IgD-negative memory B cell (primary cell): ENCODE results near the gene SLC6A18. TPM values are rescaled to one million over a fixed set of nuclear protein-coding genes. Genes with fewer than 3 reads are reported as not detected.
"Not testable (repeated sequence)": the region's sequence is repeated elsewhere in the genome, so short reads cannot be mapped to it uniquely, and the experiment has no call there.

ENCODE experiments used
- H3K27ac Mint-ChIP-seq, 3 donors: one replicate each; pipeline ENCODE4 v1.8.0; 2020 to 2022; ENCODE audit warnings: mild to moderate bottlenecking in 3 of 3, mixed read lengths in 3 of 3, moderate library complexity in 1 of 3
- H3K27me3 Mint-ChIP-seq: one replicate; pipeline ENCODE4 v1.8.0; 2021; ENCODE audit warnings: mixed read lengths
- H3K36me3 Mint-ChIP-seq: one replicate; pipeline ENCODE4 v1.8.0; 2020; ENCODE audit warnings: mild to moderate bottlenecking, mixed read lengths
- H3K4me1 Mint-ChIP-seq, 3 donors: one replicate each; pipeline ENCODE4 v1.8.0; 2020 to 2022; ENCODE audit warnings: mixed read lengths in 3 of 3, mild to moderate bottlenecking in 1 of 3
- H3K4me3 Mint-ChIP-seq, 4 donors: one replicate each; pipeline ENCODE4 v1.8.0; 2020 to 2022; ENCODE audit warnings: mild to moderate bottlenecking in 4 of 4, mixed read lengths in 4 of 4, moderate library complexity in 3 of 4
- H3K9me3 Mint-ChIP-seq, 3 donors: one replicate each; pipeline ENCODE4 v1.8.0; 2020 to 2021; ENCODE audit warnings: mixed read lengths in 3 of 3, mild to moderate bottlenecking in 1 of 3
- polyA plus RNA-seq: library from polyadenylated mRNA; unstranded; fragments of 300-500 nt; fragmentation: Illumina TruSeq; gene quantifications from one replicate; pipeline ENCODE4 v1.2.3, GENCODE V29; 2021

The SLC6A18 gene
- polyA plus RNA-seq, 1 donor from 2014 or later, result not detected

DNA sequence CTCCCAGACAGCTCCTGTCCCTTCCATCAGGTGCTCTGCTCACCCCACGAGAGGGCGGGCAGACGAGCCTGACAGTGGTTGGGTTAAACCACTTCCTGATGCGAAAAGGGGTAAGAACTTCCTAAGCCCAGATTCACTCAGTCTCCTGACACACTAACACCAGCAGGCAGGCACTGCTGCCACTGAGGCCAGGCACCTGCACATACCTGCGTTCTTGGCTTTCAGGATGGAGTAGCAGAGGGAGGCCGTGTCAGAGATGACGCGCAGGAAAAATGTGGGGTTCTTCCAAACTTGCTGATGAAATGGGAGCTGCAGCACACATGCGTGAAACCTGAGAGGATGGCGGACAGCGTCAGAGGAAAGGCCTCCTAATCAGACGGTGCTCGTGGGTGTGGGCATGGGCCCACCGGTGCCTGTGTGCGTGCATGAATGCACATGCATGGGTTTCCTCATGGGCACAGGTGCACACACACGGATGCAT, 29.9 kb downstream of the SLC6A18 start:
- no peaks in the 10 kb centered on the region for H3K9me3 Mint-ChIP-seq
- H3K4me1 Mint-ChIP-seq, result peaks cover 0 to 10% (median 3%) of the 10 kb centered on the region in 3 donors
- peaks cover 2% of the 10 kb centered on the region for H3K27me3 Mint-ChIP-seq
- H3K4me3 Mint-ChIP-seq, result no peak overlapping the region
- H3K27ac Mint-ChIP-seq, result no peak overlapping the region
- no peaks in the 10 kb centered on the region for H3K36me3 Mint-ChIP-seq

DNA sequence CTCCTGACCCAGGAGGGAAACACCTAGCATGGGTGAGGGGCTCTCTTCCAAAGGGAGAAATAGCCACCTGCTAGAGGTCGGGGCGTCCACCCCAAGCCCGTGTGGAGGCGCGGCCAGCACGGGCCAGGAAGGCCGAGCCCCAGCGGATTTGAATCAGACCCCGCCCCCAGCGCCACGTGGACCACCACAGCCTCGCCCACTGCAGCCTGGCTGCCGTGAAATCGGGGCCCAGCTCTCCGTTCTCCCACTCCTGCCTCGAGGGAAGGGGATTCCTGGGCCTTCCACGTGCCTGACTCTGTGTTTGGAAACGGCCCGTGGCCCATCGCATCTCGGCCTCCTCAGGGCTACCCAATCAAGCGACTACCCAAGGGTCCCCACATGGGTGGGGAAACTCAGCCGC, 31.6 kb downstream of the SLC6A18 start:
- Mint-ChIP-seq H3K4me3 (no peak overlapping the region), H3K9me3 (no peaks in the 10 kb centered on the region)

DNA sequence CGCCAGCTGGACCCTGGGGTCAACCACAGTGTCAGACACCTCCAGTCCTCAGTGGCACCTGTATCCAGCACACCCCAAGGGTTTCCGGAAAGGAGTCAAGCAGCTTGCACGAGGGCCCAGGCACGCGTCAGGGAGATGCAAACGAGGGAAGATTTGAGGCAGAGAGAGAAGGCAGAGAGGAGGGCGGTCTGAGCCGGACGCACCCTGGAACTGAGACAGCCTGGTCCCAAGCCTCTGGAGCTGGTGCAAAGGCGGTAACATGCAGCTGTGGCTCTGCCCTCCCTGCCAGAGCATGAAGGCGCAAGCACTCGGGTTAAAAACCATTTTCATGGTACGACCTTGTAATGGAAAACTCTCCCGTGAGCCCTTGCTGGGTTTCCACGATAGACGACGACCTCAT, 32.2 kb downstream of the SLC6A18 start:
- H3K36me3 Mint-ChIP-seq, result peaks cover 2% of the 10 kb centered on the region
- peaks cover 0 to 10% (median 3%) of the 10 kb centered on the region in 3 donors for H3K4me1 Mint-ChIP-seq
- H3K4me3 Mint-ChIP-seq, result no peak overlapping the region
- no peak overlapping the region for H3K27ac Mint-ChIP-seq
- H3K27me3 Mint-ChIP-seq, result peaks cover 4% of the 10 kb centered on the region
- H3K9me3 Mint-ChIP-seq, result no peaks in the 10 kb centered on the region

More for the DNA sequence above, 31.6 kb downstream of the SLC6A18 start:
- Mint-ChIP-seq H3K36me3 (no peaks in the 10 kb centered on the region), H3K4me1 (peaks cover 0 to 10% (median 3%) of the 10 kb centered on the region in 3 donors), H3K27me3 (peaks cover 4% of the 10 kb centered on the region), H3K27ac (no peak overlapping the region)

DNA sequence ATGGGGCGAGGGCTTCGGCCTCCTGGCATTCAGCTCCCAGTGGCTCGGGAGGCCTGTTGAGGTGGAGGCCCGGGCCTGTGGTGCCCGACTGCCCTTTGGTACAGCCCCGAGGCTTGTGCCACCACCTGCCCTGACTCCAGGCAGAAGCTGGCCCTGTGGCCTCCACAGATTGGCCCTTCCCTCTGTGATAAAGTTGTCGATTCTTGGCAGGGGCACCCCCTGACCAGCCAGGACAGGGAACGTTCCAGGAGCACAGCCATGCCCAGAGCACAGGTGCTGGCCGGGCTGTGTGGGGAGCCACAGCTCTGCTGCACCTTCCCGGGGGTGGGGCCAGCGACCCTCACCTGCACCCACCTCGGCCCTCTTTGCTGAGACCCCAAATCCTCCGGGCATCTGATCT, 32.7 kb downstream of the SLC6A18 start:
- H3K27ac Mint-ChIP-seq, result no peak overlapping the region
- H3K9me3 Mint-ChIP-seq, result no peaks in the 10 kb centered on the region
- peaks cover 2% of the 10 kb centered on the region for H3K36me3 Mint-ChIP-seq
- no peak overlapping the region for H3K4me3 Mint-ChIP-seq
- peaks cover 0 to 10% (median 3%) of the 10 kb centered on the region in 3 donors for H3K4me1 Mint-ChIP-seq
- H3K27me3 Mint-ChIP-seq, result peaks cover 3% of the 10 kb centered on the region

DNA sequence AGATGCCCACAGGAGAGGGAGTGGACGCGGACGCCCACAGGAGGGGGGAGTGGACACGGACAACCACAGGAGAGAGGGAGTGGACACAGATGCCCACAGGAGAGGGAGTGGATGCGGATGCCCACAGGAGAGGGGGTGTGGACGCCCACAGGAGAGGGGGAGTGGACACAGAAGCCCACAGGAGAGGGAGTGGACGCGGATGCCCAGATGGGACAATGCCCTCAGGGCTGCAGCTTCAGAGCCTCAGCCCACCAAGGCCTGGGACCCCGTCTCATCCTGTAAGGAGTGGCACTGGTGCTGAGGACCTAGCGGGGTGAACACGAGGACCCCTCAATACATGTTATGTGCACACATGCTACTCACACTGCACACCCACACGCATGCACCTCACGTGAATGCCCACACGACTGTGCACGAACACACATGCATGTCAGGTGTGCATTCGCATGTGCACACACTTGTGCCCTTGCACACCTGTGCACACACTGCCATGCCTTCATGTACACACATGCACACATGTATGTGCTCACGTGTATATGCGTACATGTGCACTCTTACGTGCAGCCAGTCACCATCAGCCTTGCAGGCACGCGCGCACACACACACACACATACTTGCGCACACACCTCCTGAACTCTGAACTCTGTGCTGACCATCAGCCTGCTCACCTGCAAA, 34.8 kb downstream of the SLC6A18 start:
- peaks cover 0 to 8% (median 3%) of the 10 kb centered on the region in 3 donors for H3K4me1 Mint-ChIP-seq
- no peak overlapping the region for H3K27ac Mint-ChIP-seq
- peaks cover 2% of the 10 kb centered on the region for H3K36me3 Mint-ChIP-seq
- no peaks in the 10 kb centered on the region for H3K9me3 Mint-ChIP-seq
- H3K27me3 Mint-ChIP-seq, result peaks cover 1% of the 10 kb centered on the region
- H3K4me3 Mint-ChIP-seq, result no peak overlapping the region

DNA sequence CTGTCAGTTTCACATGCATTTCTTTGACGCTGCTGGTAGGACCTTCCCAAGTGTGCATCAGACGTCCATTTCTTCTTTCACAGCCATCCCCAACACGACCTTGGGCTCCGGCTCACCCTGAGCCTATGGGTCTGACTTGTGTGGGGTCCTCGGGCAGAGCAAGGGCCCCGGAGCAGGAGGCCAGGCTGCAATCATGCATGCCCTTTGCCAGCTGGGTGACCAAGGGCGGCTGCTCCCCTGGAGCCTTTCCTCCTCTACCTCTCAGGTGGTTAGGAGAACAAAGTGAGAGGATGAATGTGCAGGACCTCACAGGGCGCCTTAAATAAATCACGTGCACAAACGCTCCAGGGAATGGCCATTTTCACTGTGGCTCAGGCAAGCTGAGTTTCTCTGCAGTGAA, 36.5 kb downstream of the SLC6A18 start:
- peaks cover 2% of the 10 kb centered on the region for H3K36me3 Mint-ChIP-seq
- no peak overlapping the region for H3K27ac Mint-ChIP-seq
- H3K4me1 Mint-ChIP-seq, result no peaks in the 10 kb centered on the region
- H3K9me3 Mint-ChIP-seq, result no peaks in the 10 kb centered on the region
- H3K4me3 Mint-ChIP-seq, result no peak overlapping the region
- H3K27me3 Mint-ChIP-seq, result peaks cover 1% of the 10 kb centered on the region

DNA sequence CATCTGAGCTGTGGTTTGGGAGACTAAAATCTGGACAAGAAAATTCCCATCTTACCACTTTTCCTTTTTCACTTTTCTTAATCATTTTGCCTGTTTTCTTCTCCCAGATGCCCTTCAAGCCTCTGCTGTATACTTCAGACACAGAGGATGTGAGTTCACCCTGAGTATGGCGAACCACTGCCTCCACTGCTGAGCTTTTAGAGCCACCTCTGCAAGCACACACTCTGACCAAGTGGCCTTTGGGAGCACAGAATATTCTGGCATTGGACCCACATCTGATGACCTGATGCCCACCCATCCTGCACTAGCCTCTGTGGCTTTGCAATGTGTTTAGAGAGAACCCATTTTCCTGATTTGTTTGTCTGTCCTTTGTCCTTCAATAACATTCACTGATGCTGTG, 37.2 kb downstream of the SLC6A18 start:
- H3K4me1 Mint-ChIP-seq, result no peaks in the 10 kb centered on the region
- H3K4me3 Mint-ChIP-seq, result no peak overlapping the region
- H3K27ac Mint-ChIP-seq, result no peak overlapping the region
- H3K27me3 Mint-ChIP-seq, result peaks cover 1% of the 10 kb centered on the region
- no peaks in the 10 kb centered on the region for H3K9me3 Mint-ChIP-seq
- peaks cover 2% of the 10 kb centered on the region for H3K36me3 Mint-ChIP-seq

DNA sequence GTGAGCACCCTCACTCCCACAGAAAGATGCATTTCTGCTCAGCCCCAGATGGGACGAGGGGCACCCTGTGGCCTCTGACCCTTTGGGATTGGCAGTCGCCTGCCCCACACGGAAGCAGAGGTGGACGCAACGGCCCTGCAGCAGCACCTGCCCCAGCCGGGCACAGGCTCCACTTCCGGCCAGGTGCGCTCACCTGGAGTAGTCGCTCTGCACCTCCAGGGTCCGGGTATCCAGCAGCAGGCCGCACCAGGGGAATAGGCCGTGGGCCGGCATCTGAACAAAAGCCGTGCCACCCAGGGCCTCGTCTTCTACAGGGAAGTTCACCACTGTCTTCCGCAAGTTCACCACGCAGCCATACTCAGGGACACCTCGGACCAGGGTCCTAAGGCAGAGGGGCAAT, 39.0 kb downstream of the SLC6A18 start:
- Mint-ChIP-seq H3K27ac (no peak overlapping the region), H3K4me1 (peaks cover 0 to 2% (median 1%) of the 10 kb centered on the region in 3 donors), H3K9me3 (no peaks in the 10 kb centered on the region), H3K36me3 (peaks cover 2% of the 10 kb centered on the region), H3K27me3 (peaks cover 1% of the 10 kb centered on the region), H3K4me3 (no peak overlapping the region)

DNA sequence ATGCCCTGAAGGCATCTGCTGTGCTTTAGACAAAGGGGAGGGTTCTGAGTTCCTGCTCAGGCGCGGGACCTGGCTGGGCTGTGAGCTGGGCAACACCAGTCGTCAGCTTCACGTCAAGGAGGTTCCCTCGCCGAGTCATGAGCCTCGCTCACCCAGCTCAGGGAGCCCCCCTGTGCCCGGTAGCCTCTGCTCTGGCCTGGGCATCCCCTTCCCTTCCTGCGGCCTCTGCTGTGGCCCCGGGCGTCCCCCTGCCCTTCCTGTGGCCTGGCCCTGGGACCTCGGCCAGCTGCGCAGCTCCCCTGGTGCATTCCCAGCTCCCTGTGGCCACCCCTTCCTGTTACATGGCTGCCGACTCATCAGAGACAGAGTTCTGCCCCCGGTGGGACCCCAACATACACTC, 39.8 kb downstream of the SLC6A18 start:
- H3K27ac Mint-ChIP-seq, result no peak overlapping the region

DNA sequence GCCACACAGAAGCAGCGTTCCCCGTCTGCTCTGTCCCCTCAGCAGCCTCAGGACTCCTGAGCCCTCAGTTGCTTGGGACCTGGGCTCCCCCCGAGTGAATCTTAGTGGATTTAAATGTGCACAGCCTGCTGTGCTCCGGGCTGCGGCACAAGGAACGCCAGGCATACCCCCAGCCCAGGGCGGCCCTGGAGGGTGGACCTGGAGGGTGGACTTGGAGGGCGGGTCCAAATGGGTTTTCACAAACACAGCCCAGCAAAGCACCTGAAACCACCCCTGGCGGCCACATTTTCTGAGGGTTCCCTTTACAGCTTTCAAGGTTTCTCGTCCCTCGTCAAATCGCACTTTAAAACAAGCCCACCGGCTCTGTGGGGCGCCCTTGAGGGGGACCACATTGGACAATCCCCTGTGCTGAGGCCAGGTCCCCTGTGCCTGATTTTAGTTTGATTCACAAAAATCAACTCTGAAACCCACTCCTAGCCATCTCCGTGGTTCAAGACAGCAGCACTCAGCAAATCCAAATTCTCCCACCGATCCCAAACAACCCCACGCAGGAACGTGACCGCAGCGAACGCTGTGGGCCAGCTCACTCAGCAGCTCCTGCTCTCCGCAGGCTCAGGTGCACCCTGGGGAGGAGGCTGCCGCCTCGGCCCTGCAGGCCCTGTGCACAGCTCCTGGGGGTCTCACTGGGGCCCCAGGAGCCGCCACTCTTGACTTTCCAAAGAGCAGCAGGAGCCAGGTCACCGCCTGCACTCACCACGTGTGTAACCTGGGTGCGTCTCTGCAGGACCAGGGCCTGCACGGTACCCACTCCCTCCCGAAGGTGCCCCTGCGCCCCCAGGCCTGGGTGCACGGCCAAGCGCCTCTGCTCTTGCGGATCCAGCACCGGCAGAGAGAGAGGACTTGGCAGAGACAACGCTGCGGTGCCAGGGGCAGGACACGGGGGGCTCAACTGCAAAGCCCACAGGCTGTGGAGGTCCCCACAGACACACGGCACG, 40.6 kb downstream of the SLC6A18 start:
- Mint-ChIP-seq H3K9me3 (no peaks in the 10 kb centered on the region), H3K4me1 (peaks cover 0 to 2% (median 1%) of the 10 kb centered on the region in 3 donors), H3K4me3 (no peak overlapping the region), H3K27ac (peak overlapping the region in 1 of 3 donors; percentile 76), H3K36me3 (peaks cover 2% of the 10 kb centered on the region), H3K27me3 (no peaks in the 10 kb centered on the region)

More for the DNA sequence above, 39.8 kb downstream of the SLC6A18 start:
- H3K9me3 Mint-ChIP-seq, result no peaks in the 10 kb centered on the region
- peaks cover 0 to 2% (median 1%) of the 10 kb centered on the region in 3 donors for H3K4me1 Mint-ChIP-seq
- no peak overlapping the region for H3K4me3 Mint-ChIP-seq
- peaks cover 2% of the 10 kb centered on the region for H3K36me3 Mint-ChIP-seq
- H3K27me3 Mint-ChIP-seq, result peaks cover 1% of the 10 kb centered on the region

DNA sequence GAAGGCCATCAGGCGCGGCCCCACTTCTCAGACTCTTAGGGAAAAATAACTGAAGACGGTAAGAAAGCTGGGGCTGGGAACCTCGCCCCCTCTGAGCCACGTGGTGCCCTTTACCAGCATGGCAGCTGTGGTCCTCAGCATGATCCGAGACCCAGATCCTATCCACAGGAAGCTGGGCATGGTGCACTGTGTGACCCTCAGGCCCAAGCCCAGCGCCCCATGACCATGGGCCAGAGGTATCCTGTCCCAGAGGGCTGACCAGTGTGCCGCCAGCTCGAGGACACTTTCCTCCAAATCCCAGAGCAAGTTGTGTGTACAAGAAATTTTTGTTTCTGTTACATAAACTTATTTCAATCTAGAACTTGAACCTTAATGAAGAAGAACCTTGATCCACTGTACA, 41.6 kb downstream of the SLC6A18 start:
- H3K27me3 Mint-ChIP-seq, result no peaks in the 10 kb centered on the region
- no peak overlapping the region for H3K4me3 Mint-ChIP-seq
- no peaks in the 10 kb centered on the region for H3K9me3 Mint-ChIP-seq

DNA sequence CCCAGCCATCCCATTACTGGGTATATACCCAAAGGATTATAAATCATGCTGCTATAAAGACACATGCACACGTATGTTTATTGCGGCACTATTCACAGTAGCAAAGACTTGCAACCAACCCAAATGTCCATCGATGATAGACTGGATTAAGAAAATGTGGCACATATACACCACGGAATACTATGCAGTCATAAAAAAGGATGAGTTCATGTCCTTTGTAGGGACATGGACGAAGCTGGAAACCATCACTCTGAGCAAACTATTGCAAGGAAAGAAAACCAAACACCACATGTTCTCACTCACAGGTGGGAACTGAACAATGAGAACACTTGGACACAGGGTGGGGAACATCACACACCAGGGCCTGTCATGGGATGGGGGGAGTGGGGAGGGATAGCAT, 42.3 kb downstream of the SLC6A18 start:
- not testable (repeated sequence) for H3K4me3 Mint-ChIP-seq, H3K9me3 Mint-ChIP-seq, H3K27ac Mint-ChIP-seq, H3K27me3 Mint-ChIP-seq, H3K36me3 Mint-ChIP-seq, H3K4me1 Mint-ChIP-seq

More for the DNA sequence above, 41.6 kb downstream of the SLC6A18 start:
- Mint-ChIP-seq H3K36me3 (peaks cover 2% of the 10 kb centered on the region), H3K4me1 (peaks cover 0 to 2% (median 1%) of the 10 kb centered on the region in 3 donors), H3K27ac (peak overlapping the region in 1 of 3 donors; percentile 53)

DNA sequence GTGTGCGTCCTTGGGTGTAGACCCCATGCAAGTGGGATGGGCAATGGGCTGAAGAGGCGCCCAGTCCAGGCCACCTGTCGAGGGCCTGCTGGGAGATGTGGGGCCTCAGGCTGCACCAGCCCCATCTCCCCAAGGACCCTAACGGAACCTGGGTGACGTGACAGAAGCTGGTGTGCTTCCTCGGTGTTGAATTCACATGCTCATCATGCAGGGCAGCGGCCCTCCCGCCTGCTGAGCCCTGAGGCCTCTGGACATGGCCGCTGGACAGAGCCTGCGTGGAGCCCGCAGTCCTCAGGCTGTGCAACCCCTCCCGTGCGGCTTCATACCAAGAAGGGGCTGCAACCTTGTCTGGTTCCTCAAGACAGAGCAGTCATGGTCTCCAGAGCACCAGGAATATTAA, 42.9 kb downstream of the SLC6A18 start:
- Mint-ChIP-seq H3K4me3 (no peak overlapping the region), H3K36me3 (no peaks in the 10 kb centered on the region), H3K27me3 (no peaks in the 10 kb centered on the region), H3K27ac (no peak overlapping the region), H3K4me1 (peaks cover 0 to 2% (median 1%) of the 10 kb centered on the region in 3 donors), H3K9me3 (no peaks in the 10 kb centered on the region)

DNA sequence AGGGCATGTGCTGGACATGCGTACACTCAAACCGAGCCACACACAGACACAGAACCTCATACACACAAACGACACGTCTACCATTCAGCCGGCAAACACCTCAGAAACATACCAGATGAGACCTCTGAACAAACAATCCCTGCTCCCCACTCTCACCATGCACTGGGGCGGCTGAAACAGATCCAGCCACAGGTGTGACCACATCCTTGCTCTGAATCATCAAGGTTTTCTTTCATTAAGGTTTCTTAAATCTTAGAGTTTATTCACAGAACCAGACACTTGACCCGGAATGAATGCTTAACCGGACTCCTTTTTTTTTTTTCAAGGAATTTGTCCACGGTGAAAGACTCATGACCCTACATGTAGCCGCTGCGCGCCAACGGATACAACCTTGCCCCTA, 43.5 kb downstream of the SLC6A18 start:
- Mint-ChIP-seq H3K9me3 (no peaks in the 10 kb centered on the region), H3K4me1 (peaks cover 0 to 2% (median 1%) of the 10 kb centered on the region in 3 donors), H3K27ac (peak overlapping the region in 1 of 3 donors; percentile 74), H3K4me3 (no peak overlapping the region), H3K27me3 (no peaks in the 10 kb centered on the region), H3K36me3 (no peaks in the 10 kb centered on the region)

DNA sequence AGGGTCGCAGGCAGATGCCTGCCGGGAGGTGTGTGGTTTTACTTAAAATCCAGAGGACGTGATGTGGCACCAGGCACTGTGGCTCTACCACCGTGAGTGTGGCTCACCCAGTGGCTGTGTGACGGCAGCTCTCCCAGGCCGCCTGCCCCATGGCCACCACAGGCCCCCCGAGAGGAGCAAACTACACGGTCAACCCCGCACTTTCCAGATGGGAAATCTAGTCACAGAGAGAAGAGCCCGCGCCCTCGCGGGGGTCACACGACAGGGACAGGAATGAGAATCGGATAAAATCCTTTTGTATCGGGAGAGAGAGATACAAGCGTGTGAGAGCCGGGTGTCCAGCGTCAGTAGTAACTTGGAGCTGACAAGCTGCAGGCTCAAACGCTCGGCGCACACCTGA, 45.2 kb downstream of the SLC6A18 start:
- no peak overlapping the region for H3K4me3 Mint-ChIP-seq

More for the DNA sequence above, 45.2 kb downstream of the SLC6A18 start:
- H3K9me3 Mint-ChIP-seq, result no peaks in the 10 kb centered on the region
- H3K27me3 Mint-ChIP-seq, result no peaks in the 10 kb centered on the region
- H3K36me3 Mint-ChIP-seq, result no peaks in the 10 kb centered on the region
- H3K4me1 Mint-ChIP-seq, result peaks cover 0 to 2% (median 1%) of the 10 kb centered on the region in 3 donors
- H3K27ac Mint-ChIP-seq, result no peak overlapping the region
